ENCODE data around the gene MRPL2.

The MRPL2 gene

DNA sequence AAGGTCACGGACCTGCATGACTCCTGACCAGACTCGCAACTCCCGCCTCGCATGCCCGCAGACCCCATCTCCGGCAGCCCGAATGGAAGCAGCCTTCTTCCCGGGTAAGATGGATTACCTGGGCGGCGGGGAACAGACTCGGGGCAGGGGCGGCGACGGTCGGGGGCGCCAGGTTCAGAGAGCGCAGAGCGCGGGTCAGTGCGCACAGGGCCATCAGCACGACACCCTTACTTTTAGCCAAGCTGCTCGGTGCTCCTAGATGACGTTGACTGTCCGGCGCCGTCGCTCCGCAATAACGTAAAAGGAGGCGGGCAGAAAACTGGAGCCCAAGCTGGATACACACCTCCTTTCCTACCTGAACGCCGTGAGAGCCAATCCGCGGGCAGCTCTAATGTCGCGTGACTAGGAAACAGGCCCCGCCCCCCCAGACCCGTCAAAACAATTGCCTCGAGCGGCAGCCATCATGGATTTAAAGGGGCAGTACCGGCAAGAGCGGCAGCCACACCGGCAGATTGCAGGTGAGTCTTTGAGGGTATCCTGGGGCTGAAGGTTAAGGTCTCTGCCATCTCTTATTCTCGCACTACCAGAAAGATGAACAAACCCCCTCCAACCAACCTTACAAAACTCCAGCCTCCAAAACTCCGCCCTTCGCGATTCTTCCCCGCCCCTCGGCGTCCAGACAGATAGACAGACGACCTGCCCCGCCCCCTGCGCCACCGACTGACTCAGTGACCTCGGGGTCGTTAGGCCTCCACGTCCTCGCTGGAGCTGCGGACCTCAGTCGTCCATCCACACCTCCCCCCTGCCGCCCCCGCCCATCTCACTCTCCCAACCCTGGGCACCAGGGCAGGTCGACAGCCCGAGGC lies at the start of gene MRPL2, which contains the start of gene KLC4:
TSS of gene MRPL2 (minus strand) at position 267 of the 866 bp plus-strand sequence. CDS start at position 214, 53 bp downstream.
TSS of gene KLC4 (plus strand) at position 464 of the 866 bp plus-strand sequence. CDS start 1,705 bp downstream, outside the sequence.
- peak; percentile 95 for DNase-seq

DNA sequence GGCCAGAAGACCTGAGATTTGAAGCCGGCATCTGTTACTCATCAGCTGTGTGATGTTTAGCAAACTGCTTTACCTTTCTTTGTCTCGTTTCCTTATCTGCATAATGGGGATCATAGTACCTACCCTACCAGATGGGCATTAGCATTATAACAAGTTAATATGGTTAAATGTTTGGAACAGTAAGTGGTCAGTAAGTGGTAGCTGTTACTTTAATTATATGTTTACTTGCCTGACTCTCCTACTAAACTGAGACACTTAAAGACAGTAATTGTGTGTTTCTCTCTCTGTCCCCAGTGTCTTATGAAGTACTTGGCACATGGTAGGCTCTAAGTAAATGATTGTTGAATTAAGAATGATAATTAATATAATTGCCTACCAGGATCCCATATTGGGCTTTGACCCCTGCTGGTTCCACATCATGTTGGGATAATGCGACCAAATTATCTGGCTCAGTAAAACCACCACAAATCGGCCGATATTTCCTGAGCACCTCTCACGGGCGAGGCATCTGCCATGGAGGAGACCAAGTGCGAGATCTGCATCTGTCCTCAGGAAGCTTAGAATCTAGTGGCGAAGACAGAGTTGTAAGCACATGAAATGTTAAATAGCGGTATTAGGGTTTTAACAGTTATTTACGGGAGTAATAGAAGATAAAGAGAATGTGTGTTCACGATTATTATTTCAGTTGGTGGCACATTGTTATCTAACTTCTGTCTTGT lies 48.3 kb upstream of the MRPL2 start:
- no peak for DNase-seq

DNA sequence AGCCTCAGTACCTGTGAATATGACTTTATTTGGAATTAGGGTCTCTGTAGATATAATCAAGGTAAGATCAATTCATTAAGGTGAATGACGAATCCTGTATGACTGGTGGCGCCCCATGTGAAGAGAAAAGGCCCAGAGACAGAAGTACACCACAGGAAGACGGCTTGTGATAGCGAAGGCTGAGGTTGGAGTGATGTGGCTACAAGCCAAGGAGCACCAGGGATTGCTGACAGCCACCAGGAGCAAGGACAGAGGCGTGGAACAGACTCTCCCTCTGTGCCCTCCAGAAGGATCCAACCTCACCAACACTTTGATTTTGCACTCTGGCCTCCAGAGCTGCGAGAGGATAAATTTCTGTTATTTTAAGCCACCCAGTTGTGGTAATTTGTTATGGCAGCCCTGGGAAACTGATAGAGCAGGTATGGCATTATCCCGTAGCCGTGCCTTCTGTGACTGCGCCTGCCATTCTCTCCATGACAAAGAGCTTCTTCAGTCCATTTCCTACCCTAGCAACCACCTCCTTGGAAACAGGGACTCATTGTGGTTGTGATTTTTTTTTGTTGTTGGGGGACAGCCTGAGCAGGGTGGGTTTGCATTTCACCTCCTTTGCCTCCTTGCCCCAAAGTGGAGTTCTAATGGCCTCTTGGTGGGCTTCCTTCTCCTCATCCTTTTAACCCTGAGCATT lies 46.4 kb upstream of the MRPL2 start:
- DNase-seq, result no peak

DNA sequence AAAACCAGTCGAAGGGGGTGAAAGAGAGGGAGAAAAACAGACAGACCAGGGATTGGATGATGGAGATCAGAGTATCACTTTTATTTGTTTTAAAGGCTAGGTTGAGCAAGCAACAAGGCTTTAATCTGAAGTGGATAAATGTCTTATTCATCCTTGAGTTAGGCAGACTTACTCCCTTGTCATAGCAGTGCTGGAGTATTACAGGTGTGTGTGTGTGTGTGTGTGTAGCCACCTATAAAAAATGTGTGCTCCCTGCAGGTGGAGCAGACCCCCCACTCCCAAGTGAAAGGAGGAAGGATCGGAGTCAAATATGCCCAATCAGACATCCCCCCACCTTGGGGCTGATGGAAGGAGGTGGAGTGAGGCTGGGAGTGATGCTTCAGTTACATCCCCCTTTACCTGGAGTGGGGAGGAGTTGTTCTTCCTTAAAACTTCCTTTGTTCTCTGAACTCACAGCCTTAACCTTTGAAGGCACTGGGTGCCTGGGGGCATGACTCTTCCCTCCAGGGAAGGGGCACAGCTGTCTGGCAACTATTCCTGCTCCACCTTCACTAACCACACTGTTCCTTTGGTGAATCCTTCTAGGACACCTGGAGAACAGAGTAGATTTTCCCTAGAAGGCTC lies 44.1 kb upstream of the MRPL2 start:
- DNase-seq, result no peak

DNA sequence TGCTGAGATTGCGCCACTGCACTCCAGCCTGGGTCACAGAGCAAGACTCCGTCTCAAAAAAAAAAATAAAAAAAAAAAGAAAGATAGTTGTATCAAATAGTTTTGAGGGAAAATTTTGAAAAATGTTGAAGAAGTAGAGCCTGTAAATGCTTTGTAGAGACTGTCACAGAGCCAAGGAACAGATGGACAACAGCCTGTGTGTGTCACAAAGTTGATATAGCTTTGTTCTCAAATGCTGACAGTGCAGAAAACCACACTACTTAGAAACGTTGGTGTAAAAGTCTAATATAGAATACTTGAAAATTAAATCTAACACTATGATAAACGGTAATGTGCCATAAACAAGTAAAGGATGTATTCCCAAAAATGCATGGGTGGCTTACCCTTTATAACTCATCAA lies 42.3 kb upstream of the MRPL2 start:
- DNase-seq, result no peak

DNA sequence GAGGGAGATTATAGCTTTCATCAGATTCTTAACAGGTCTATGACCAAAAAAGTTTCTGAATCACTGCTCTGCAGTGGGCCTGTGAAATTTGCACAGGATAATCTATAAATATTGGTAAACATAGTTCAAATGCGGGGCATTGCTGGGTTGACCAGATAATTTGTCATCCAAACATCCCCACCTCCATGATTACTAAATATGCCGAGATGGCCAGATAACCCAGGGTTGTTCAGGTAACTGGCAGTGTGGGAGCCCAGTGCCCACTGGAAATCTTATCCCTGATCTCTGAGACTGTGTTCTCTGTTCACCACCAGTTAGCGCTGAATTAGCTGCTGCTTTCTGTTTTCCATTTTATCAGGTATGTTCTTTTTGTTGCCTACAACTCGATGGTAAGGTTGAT lies 38.3 kb upstream of the MRPL2 start:
- DNase-seq, result no peak

DNA sequence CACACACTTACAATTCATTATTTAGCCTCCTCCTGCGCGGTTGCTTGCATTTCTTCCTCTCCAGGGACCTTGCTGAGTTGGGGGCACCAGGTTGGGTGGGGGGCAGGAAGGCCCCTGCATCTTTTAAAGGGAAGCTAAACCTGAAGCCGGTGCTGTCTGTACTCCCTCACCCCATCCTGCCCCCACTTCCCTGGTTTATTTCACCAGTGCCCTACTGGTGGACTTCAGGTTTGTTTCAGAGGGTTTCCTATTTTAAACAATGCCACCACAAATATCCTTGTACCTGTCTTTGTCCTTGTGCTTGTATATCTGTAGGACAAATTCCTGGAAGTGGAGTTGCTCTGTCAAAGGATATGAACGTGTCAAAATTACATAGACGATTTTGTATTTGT lies 37.9 kb upstream of the MRPL2 start:
- DNase-seq, result no peak

DNA sequence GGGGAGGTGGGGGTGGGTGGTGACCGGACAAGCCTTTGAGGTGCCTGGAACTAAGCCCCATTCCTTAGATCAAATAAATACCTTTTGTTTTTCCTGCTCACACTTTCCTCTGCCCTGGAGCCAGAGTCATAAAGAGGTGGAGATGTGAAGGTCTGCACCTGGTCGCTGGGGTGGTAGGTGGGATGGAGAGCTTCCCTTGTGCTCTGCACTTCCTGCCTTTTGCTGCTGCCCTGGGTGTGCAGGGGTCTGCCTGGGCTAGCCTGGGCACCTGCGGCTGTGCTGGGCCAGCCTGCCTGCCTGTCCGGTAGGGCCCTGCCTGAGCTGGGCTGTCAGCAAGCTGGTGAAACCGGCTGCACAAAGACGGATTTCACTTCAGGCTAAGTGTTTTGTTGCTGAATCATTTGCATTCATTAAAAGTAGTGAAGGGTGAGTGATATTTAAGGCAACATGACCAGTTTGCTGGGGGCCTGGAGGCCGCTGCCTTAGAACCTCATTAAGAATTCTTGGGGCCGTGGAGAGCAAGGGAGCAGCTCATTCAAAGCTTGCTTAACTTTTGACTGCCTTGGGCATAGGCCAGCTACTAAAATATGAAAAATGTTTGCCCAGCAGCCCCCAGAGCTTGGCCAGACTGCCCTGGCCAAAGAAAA lies 37.3 kb upstream of the MRPL2 start:
- DNase-seq, result peak; percentile 77

DNA sequence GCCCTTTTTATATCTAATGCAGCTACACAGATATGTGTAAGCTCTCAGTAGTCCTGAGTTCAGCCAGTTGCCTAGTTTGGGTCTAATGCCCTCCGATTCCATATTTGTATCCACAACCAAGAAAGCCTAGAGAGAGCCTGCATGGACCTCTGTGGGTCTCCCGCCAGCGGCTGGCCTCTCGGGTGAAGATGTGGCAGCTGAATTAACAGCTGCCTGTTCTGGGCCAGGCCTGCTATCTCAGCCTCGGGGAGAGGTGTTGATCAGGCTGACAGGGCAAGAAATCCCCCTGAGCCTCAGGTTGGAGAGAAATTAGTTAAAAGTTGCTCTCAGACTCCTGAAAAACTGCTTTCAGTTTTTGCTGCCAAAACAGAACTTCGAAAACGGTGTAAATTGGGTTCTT lies 36.7 kb upstream of the MRPL2 start:
- no peak for DNase-seq

DNA sequence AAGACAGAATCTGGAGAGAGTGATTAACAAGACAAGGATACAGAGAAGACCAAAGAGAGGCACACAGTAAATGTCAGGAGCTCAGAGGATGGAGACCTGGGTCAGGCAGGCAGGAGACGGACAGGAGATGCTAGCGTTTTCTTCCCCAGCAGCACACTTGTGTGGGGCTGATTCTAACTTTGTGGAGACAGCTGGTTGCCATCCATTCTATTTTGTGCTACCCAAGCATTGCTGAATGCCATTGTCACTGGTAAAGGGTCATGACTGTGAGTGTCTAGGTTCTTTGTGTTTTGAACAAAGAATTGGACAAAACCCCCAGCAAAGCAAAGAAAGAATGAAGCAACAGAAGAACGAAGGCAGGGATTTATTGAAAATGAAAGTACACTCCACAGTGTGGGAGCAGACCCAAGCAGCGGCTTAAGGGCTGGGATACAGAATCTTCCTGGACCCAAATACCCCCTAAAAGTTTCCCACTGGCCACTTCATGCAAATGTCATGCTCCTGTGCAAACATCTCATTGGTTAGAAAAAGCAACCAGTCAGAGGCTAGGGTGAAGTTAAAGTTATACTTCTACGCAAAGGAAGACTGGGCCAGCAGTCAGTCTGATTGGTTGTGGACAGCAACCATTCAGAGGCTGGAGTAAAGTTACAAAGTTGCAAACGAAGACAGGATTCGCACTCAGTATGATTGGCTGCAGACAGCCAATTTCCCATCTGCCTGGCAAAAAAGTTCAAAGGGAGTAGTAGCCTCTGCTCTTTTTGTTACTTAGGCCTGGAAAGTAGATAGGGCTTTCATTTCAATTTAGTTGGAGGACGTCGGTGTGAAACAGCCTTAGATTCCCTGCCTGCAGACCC lies 34.4 kb upstream of the MRPL2 start:
- no peak for DNase-seq

DNA sequence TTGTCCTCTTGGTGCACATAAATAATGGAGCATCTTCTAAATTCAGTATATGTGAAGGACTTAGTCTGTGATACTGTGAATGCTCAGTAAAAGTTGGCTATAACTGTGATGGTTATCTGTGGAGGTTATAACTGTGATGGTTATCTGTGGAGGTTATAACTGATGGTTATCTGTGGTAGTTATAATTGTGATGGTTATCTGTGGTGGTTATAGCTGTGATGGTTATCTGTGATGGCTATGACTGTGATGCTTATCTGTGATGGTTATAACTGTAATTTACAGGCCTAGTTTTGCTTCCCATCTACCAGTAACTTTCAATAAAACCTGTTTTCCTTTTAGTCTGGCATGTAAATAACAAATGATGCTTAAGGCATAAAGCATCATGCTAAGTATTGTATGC lies 33.4 kb upstream of the MRPL2 start:
- no peak for DNase-seq

DNA sequence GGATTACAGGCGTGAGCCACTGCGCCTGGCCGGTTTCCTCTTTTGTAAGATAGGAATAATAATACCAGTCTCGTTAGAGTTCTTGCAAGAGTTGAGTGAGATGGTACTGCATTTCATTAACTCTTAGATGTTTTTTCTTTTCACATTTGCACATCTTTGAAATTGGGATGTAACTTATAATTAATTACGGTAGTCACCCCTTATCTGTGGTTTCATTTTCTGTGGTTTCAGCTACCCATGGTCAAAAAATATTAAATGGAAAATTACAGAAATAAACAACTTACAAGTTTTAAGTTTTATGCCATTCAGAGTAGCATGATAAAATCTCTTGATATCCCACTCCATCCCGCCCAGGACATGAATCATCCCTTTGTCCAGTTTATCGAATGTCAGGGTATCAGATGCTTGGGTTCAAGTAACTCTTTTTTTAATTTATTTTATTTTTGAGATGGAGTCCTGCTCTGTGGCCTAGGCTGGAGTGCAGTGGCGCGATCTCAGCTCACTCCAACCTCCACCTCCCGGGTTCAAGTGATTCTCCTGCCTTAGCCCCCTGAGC lies 32.3 kb upstream of the MRPL2 start:
- no peak for DNase-seq

DNA sequence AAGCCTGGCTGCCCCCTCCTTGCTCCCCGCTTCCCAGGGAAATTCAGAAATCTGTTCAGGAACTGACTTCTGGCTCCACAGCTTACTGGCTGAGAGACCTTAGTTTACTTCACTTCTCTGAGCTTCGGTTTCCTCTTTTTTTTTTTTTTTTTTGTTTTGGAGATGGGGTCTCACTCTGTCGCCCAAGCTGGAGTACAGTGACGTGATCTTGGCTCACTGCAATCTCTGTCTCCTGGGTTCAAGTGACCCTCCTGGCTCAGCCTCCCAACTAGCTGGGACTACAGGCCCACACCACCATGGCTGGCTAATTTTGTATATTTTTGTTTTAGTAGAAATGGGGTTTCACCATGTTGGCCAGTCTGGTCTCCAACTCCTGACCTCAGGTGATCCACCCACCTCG lies 31.8 kb upstream of the MRPL2 start:
- no peak for DNase-seq

DNA sequence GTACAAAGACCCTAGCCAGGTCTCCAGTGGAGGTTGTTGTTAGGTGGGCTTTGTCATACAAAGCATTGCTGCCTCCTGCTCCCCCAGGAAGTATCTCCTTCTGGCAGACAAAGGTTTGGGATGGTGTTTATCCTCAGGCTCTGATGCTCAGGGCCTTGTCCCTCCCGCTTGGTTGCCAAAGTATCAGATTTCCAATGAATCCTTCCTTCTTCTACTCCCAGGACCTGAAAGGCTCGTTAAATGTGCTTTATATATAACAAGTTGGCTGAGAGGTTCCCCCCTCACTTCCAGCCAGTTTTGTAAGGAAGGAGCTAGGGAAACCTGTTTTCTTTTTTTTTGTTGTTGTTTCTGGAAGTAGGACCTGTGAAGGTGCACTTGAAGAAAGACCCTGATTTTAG lies 31.3 kb upstream of the MRPL2 start:
- DNase-seq, result no peak

DNA sequence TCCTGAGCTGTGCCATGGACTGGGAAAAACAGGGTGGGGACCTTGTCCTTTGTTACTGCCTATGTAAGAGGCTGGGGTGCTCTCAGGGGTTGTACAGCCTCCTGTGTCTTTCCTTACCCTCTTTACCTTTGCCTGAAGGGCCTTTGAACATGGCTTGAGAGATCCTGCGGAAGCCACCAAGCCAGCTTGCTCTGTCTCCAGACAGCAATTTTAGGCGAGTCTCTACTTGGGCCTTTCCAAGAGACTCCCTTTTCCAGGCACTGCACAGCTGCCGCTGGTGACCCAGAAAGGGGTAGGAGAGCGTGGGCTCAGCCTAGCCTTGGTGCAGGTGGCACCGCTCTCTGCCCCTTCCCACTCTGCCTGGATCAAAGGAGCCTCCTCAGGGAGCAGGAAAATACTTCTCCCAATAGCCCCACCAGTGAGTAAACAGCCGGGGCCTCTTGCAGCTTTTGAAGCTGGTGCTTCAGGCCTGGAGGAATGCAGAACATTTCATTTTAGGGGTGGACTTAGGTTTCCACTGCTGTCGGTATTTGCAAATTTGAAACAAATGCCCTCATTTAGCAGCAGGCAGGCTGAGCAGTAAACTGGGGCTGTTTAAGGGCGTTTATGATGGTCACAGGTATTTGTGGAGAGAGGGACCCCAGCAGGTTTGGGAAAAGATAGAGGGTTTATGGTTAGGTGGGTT lies 30.8 kb upstream of the MRPL2 start:
- DNase-seq, result no peak

DNA sequence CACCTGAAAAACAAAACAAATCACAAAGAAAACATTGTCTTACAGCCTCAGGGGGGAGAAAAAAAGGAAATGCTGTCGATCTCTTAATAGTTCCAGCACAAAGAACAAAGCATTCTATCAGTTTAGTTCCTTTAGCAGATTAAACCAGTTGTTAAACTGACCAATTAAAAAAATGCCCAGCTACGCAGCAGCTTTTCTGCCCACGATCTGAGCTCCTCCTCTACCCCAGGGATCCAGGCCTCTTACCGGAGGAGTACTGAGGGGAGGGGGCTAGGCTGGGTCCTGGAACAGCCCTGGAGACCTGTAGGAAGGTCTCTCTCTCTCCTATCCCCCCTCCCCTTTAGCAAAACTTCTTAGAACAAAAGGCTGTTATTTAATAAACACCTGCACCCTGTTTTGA lies 30.2 kb upstream of the MRPL2 start:
- no peak for DNase-seq

DNA sequence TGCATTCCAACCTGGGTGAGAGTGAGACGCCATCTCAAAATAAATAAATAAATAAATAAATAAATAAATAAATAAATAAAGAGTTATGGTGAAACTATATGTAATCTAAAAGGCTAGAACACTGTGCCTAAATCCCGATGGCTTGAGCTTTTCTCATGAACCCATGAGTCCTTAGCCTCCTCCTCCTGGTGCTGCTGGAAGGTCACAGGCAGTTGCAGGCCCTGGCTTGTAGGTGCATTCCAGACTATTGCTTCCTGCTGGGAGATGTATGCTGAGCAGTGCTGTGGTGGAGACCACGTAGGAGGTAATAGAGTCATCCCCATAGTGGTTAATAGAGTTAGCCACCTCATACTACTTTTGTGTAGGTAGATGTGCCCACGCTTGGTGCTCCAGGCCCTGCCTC lies 29.4 kb upstream of the MRPL2 start:
- no peak for DNase-seq

DNA sequence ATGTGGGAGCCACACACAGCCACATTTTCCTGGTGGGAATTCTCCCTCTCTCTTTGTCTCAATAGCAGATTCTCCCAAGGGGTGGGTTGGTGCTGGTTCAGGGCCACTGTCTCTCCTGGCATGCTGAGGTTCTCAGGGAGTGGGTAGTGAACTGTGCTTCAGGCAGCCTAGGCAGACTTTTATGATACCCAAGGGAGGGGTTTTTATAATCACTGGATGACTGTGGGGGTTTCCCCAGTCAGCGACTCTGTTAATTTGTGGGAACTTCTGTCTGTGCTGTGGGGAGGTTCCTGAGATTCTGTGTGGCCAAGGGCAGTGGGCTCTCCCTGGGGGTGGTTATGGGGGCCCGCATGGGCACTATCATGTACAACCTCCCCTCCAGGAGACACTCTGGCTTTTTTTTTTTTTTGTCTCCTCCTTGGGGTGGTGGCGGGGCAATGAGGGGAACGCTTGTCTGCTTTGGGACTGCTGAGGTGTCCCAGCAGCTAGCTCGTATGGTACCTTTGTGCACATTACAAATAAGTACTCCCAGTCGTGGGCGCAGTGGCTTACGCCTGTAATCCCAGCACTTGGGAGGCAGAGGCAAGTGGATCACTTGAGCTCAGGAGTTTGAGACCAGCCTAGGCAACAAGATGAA lies 26.9 kb upstream of the MRPL2 start:
- no peak for DNase-seq

DNA sequence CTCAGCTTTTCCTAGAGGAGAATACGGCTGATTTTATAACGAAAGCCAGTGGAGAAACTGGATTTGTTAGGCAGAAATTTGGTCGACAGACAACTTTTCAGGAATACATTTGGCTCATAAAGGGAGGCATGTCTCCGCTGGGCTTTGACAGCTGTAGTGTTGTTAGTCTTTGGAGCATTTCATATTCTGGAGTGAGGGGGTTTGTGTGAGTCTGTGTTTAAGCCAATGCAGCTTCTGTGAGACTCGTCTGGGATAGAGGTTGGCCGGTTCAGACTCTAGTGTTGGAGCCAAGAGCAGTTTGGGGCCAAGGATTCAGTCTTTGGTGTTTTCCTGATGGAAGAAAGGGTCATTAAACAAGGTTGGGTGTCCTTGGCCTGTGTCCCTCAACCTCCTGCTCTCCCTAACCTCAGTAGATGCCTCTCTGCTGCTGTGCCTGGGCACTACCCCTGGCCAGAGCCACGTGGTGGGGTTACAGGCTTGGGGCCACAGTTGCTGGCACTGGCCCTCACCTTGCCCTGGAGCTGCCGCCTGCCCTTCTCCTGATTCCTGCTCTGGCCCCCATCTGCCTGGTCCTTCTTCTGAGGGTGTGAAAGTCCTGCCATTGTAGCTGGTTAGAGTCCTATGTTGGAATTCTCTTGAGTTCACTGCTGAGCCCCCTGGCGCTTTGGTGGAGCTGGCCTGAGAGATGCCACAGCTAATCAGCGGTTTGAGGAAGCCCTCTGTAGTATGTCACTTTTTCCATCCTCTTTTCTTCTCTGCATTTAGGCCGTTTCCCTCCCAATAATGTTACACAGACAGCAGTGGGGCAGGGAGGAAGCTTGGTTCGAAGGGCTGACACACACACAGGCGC lies 23.8 kb upstream of the MRPL2 start:
- DNase-seq, result no peak
